ENCODE measurements around the gene NTMT2.

GRCh38 chr1:170162459-170163246, 16.9 kb downstream of the NTMT2 start:
- TF ChIP-seq ZNF777 (tag by site-specific recombination; IDR thresholded peaks at IDR 0.05; ENCODE audit: borderline replicate concordance) (no peak), ZNF132 (tag by site-specific recombination; IDR thresholded peaks at IDR 0.05; ENCODE audit: borderline replicate concordance) (no peak), ZNF155 (tag by site-specific recombination; IDR thresholded peaks at IDR 0.05) (no peak), PRDM10 (tag by site-specific recombination; IDR thresholded peaks at IDR 0.05) (no peak), ZBTB10 (tag by site-specific recombination; IDR thresholded peaks at IDR 0.05) (no peak), GFI1B (tag by site-specific recombination; IDR thresholded peaks at IDR 0.05) (no peak), YY2 (tag by site-specific recombination; IDR thresholded peaks at IDR 0.05) (no peak), ZNF23 (tag by site-specific recombination; IDR thresholded peaks at IDR 0.05; ENCODE audit: borderline replicate concordance) (no peak), ZNF548 (tag by site-specific recombination; IDR thresholded peaks at IDR 0.05) (no peak)
- TF ChIP-seq, protein P1, sequence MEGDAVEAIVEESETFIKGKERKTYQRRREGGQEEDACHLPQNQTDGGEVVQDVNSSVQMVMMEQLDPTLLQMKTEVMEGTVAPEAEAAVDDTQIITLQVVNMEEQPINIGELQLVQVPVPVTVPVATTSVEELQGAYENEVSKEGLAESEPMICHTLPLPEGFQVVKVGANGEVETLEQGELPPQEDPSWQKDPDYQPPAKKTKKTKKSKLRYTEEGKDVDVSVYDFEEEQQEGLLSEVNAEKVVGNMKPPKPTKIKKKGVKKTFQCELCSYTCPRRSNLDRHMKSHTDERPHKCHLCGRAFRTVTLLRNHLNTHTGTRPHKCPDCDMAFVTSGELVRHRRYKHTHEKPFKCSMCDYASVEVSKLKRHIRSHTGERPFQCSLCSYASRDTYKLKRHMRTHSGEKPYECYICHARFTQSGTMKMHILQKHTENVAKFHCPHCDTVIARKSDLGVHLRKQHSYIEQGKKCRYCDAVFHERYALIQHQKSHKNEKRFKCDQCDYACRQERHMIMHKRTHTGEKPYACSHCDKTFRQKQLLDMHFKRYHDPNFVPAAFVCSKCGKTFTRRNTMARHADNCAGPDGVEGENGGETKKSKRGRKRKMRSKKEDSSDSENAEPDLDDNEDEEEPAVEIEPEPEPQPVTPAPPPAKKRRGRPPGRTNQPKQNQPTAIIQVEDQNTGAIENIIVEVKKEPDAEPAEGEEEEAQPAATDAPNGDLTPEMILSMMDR (tag by site-specific recombination; IDR thresholded peaks at IDR 0.05), result no peak
- TF ChIP-seq, protein P2, sequence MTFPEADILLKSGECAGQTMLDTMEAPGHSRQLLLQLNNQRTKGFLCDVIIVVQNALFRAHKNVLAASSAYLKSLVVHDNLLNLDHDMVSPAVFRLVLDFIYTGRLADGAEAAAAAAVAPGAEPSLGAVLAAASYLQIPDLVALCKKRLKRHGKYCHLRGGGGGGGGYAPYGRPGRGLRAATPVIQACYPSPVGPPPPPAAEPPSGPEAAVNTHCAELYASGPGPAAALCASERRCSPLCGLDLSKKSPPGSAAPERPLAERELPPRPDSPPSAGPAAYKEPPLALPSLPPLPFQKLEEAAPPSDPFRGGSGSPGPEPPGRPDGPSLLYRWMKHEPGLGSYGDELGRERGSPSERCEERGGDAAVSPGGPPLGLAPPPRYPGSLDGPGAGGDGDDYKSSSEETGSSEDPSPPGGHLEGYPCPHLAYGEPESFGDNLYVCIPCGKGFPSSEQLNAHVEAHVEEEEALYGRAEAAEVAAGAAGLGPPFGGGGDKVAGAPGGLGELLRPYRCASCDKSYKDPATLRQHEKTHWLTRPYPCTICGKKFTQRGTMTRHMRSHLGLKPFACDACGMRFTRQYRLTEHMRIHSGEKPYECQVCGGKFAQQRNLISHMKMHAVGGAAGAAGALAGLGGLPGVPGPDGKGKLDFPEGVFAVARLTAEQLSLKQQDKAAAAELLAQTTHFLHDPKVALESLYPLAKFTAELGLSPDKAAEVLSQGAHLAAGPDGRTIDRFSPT (tag by site-specific recombination; IDR thresholded peaks at IDR 0.05), result no peak
- TF ChIP-seq, protein P3, sequence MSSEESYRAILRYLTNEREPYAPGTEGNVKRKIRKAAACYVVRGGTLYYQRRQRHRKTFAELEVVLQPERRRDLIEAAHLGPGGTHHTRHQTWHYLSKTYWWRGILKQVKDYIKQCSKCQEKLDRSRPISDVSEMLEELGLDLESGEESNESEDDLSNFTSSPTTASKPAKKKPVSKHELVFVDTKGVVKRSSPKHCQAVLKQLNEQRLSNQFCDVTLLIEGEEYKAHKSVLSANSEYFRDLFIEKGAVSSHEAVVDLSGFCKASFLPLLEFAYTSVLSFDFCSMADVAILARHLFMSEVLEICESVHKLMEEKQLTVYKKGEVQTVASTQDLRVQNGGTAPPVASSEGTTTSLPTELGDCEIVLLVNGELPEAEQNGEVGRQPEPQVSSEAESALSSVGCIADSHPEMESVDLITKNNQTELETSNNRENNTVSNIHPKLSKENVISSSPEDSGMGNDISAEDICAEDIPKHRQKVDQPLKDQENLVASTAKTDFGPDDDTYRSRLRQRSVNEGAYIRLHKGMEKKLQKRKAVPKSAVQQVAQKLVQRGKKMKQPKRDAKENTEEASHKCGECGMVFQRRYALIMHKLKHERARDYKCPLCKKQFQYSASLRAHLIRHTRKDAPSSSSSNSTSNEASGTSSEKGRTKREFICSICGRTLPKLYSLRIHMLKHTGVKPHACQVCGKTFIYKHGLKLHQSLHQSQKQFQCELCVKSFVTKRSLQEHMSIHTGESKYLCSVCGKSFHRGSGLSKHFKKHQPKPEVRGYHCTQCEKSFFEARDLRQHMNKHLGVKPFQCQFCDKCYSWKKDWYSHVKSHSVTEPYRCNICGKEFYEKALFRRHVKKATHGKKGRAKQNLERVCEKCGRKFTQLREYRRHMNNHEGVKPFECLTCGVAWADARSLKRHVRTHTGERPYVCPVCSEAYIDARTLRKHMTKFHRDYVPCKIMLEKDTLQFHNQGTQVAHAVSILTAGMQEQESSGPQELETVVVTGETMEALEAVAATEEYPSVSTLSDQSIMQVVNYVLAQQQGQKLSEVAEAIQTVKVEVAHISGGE (tag by site-specific recombination; conservative IDR thresholded peaks at IDR 0.05; ENCODE audit: low read depth), result no peak
